Right lobe of liver (tissue), 4 donors: ENCODE results near the gene CPNE6.

ENCODE experiments used
- CTCF ChIP-seq, 4 donors: fragments of 200-600 bp in 3 of 4; fragments of 450-650 bp in 1 of 4; IDR thresholded peaks; one replicate each; pipeline versions ENCODE4 v1.5.1 to v1.8.0; 2016 to 2022; ENCODE audit warnings: antibody characterized with exemption in 4 of 4, mild to moderate bottlenecking in 2 of 4
- POLR2A ChIP-seq: fragments of 450-650 bp; IDR thresholded peaks from one replicate; pipeline ENCODE4 v1.6.1; 2017; ENCODE audit warnings: antibody characterized with exemption, mild to moderate bottlenecking
- donor health status: DM: no; HTN: no; CAD: no.
- donor health status: DM: no; HTN: no; CAD: no.
- donor health status: DM: no; HTN: yes; CAD: no.

DNA sequence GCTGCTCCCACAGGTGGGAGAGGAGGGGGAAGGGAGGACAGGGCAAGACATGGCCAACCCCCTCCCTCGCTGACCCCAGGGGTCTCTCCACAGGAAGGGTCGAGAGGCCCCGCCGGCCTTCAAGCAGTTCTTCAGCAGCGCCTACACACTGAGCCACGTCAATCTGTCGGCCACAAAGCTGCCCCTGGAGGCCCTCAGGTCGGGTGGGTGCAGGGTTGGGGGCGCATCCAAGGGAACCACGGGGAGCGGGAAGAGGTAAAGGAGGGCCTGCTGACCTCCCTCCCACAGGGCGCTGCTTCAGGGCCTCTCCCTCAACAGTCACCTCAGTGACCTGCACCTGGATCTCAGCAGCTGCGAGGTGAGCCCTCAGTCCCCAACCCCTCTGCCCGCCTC, 13.5 kb upstream of the CPNE6 start:
- TF ChIP-seq CTCF (IDR thresholded peaks at IDR 0.05) (no peak), POLR2A (no peak)
